Neuronal stem cell (in vitro differentiated cells): ENCODE results near the gene TPRN.

Experiments used
- DNase-seq: peaks from one replicate; pipeline ENCODE4 v3.0.0-alpha.2; 2013; ENCODE audit warnings: low spot score
- H2AFZ ChIP-seq: one replicate; pipeline ENCODE4 v1.6.1; 2013; ENCODE audit warnings: mild to moderate bottlenecking, low read length, inconsistent platforms
- H2AK5ac ChIP-seq: 2 replicates; pipeline ENCODE4 v1.6.1; 2013; ENCODE audit warnings: low read depth, mild to moderate bottlenecking, inconsistent platforms, low read length, moderate library complexity, mixed read lengths
- H2BK120ac ChIP-seq: 2 replicates; pipeline ENCODE4 v1.6.1; 2013; ENCODE audit warnings: low read depth, mild to moderate bottlenecking, inconsistent platforms, low read length, moderate library complexity, mixed read lengths
- H2BK12ac ChIP-seq: one replicate; pipeline ENCODE4 v1.6.1; 2013; ENCODE audit warnings: low read length, inconsistent platforms
- H2BK15ac ChIP-seq: 2 replicates; pipeline ENCODE4 v1.6.1; 2013; ENCODE audit warnings: mild to moderate bottlenecking, low read length, inconsistent platforms, mixed read lengths
- H2BK5ac ChIP-seq: one replicate; pipeline ENCODE4 v1.6.1; 2013; ENCODE audit warnings: inconsistent platforms, mild to moderate bottlenecking, low read length, moderate library complexity
- H3K14ac ChIP-seq: one replicate; pipeline ENCODE4 v1.6.1; 2013; ENCODE audit warnings: low read length, inconsistent platforms
- H3K18ac ChIP-seq: 2 replicates; pipeline ENCODE4 v1.6.1; 2013; ENCODE audit warnings: low read length, inconsistent platforms
- H3K23ac ChIP-seq: 2 replicates; pipeline ENCODE4 v1.6.1; 2013; ENCODE audit warnings: low read depth, mild to moderate bottlenecking, mixed read lengths, low read length, inconsistent platforms; ENCODE audit not compliant: poor library complexity
- H3K27ac ChIP-seq: replicated peaks from 3 replicates; pipeline ENCODE4 v1.5.1; 2013; ENCODE audit warnings: low read length, inconsistent platforms
- H3K27me3 ChIP-seq, 3 experiments: 2 replicates each; pipeline ENCODE4 v1.6.1; 2013; ENCODE audit warnings: low read length in 3 of 3, mild to moderate bottlenecking in 2 of 3, inconsistent platforms in 1 of 3, low read depth in 1 of 3, mixed read lengths in 1 of 3, moderate library complexity in 1 of 3; ENCODE audit not compliant: control insufficient read depth in 3 of 3, insufficient read depth in 3 of 3
- H3K36me3 ChIP-seq, 2 donors: replicated peaks in 1 of 2; 2 replicates each; pipeline ENCODE4 v1.6.1; 2013; ENCODE audit warnings: low read length in 2 of 2; ENCODE audit not compliant: control insufficient read depth in 2 of 2, insufficient read depth in 2 of 2
- H3K4ac ChIP-seq: 2 replicates; pipeline ENCODE4 v1.6.1; 2013; ENCODE audit warnings: inconsistent platforms, mild to moderate bottlenecking, low read length, moderate library complexity
- H3K4me1 ChIP-seq, 2 donors: 1 replicate in 1 of 2; 2 replicates in 1 of 2; pipeline ENCODE4 v1.6.1; 2013; ENCODE audit warnings: low read length in 2 of 2, low read depth in 1 of 2; ENCODE audit not compliant: control insufficient read depth in 2 of 2, insufficient read depth in 1 of 2
- H3K4me2 ChIP-seq: one replicate; pipeline ENCODE4 v1.6.1; 2013; ENCODE audit warnings: mild to moderate bottlenecking, low read length, inconsistent platforms; ENCODE audit not compliant: insufficient read depth, poor library complexity, severe bottlenecking
- H3K4me3 ChIP-seq, 2 donors: 2 replicates each; pipeline ENCODE4 v1.5.1; 2013; ENCODE audit warnings: low read length in 2 of 2, mild to moderate bottlenecking in 2 of 2, inconsistent platforms in 1 of 2, moderate library complexity in 1 of 2
- H3K79me1 ChIP-seq: one replicate; pipeline ENCODE4 v1.6.1; 2013; ENCODE audit warnings: low read depth, mild to moderate bottlenecking, inconsistent platforms, low read length, moderate library complexity
- H3K9ac ChIP-seq: one replicate; pipeline ENCODE4 v1.6.1; 2013; ENCODE audit warnings: mild to moderate bottlenecking, low read depth, low read length, inconsistent platforms; ENCODE audit not compliant: poor library complexity
- H3K9me3 ChIP-seq, 2 donors: replicated peaks in 1 of 2; 2 replicates each; pipeline versions ENCODE3 to v1.6.1; 2013; ENCODE audit warnings: low read length in 2 of 2, mild to moderate bottlenecking in 2 of 2, inconsistent platforms in 1 of 2, low read depth in 1 of 2, mixed read lengths in 1 of 2, moderate library complexity in 1 of 2; ENCODE audit not compliant: control insufficient read depth in 2 of 2, insufficient read depth in 1 of 2
- H4K8ac ChIP-seq: one replicate; pipeline ENCODE4 v1.6.1; 2013; ENCODE audit warnings: low read depth, mild to moderate bottlenecking, inconsistent platforms, low read length, moderate library complexity
- H4K91ac ChIP-seq: one replicate; pipeline ENCODE4 v1.6.1; 2013; ENCODE audit warnings: low read length, low read depth, mild to moderate bottlenecking, inconsistent platforms; ENCODE audit not compliant: poor library complexity
- WGBS, 2 donors: extraction: QIAGEN DNeasy Blood & Tissue Kit; methylation state at CpG; one replicate each; pipeline ENCODE4 v1.1.7; 2013; ENCODE audit warnings: missing lambda C conversion rate in 2 of 2, mixed read lengths in 1 of 2; ENCODE audit not compliant: insufficient read length in 2 of 2, insufficient replicate concordance in 1 of 2; ENCODE audit errors: extremely low coverage in 2 of 2; 5-methylcytosine and 5-hydroxymethylcytosine counted together

The TPRN gene

GRCh38 chr9:137233143-137233980 is 32.8 kb upstream of the TPRN start:
- H4K8ac ChIP-seq = no peak overlapping the region
- peak overlapping the region; percentile 85 for H3K23ac ChIP-seq

GRCh38 chr9:137232510-137232909 is 32.0 kb upstream of the TPRN start:
- Histone ChIP-seq H2BK120ac (no peak overlapping the region), H3K9me3 (no peaks in the 10 kb centered on the region)

More at GRCh38 chr9:137233143-137233980, 32.8 kb upstream of the TPRN start:
- no peaks in the 10 kb centered on the region for H3K9me3 ChIP-seq
- no CpG with 5 or more reads among the region's 40 CpGs for WGBS, 2 donors
- peaks cover 6% of the 10 kb centered on the region for H3K79me1 ChIP-seq
- H2BK15ac ChIP-seq = no peak overlapping the region
- H2BK12ac ChIP-seq = peak overlapping the region; percentile 30
- peaks cover 11 to 12% of the 10 kb centered on the region in 2 donors for H3K4me1 ChIP-seq
- H3K18ac ChIP-seq = no peak overlapping the region
- H3K4me2 ChIP-seq = no peak overlapping the region
- no peak overlapping the region for H3K14ac ChIP-seq
- no peaks in the 10 kb centered on the region for H3K36me3 ChIP-seq
- peak overlapping the region; percentile 39 for H2BK5ac ChIP-seq
- no peak overlapping the region for H3K4ac ChIP-seq
- H2AK5ac ChIP-seq = peak overlapping the region; percentile 56
- H3K27me3 ChIP-seq = peaks cover 0 to 7% (median 0%) of the 10 kb centered on the region in 3 experiments
- H2AFZ ChIP-seq = no peak overlapping the region
- H4K91ac ChIP-seq = no peak overlapping the region
- no peak overlapping the region for H3K27ac ChIP-seq
- H3K4me3 ChIP-seq = no peak overlapping the region
- no peak for DNase-seq
- no peak overlapping the region for H2BK120ac ChIP-seq
- peak overlapping the region; percentile 21 for H3K9ac ChIP-seq

DNA sequence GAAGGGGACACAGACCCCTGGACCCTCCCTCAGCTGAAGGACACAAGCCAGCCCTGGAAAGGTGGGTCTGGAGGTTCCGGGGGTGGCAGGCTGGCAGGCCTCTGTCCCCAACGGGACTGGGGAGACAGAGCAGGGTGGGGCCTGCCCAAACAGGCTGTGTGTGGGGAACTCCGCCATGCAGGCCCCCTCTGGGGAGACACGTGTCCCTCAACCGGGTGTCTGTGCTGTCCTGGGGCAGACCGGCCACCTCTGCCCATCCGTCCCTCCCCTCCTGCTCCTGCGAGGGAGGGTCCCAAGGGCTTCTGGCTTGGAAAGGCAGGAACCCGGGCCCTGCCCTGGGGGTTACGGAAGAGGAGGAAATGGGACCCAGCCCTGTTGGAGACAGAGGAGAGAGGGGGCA is 31.6 kb upstream of the TPRN start:
- Histone ChIP-seq H2BK5ac (no peak overlapping the region), H3K79me1 (peaks cover 2% of the 10 kb centered on the region), H3K27me3 (peaks cover 0 to 7% (median 0%) of the 10 kb centered on the region in 3 experiments), H2AFZ (no peak overlapping the region), H3K14ac (no peak overlapping the region), H3K23ac (no peak overlapping the region), H4K91ac (no peak overlapping the region), H3K9me3 (no peaks in the 10 kb centered on the region), H2BK120ac (no peak overlapping the region), H3K9ac (peak overlapping the region; percentile 34), H3K36me3 (no peaks in the 10 kb centered on the region), H3K4me1 (peaks cover 8 to 9% of the 10 kb centered on the region in 2 donors), H2AK5ac (no peak overlapping the region), H3K4me2 (no peak overlapping the region), H2BK15ac (no peak overlapping the region), H3K18ac (no peak overlapping the region), H3K27ac (no peak overlapping the region), H3K4ac (no peak overlapping the region), H2BK12ac (no peak overlapping the region), H4K8ac (no peak overlapping the region), H3K4me3 (no peak overlapping the region)
- DNase-seq = no peak
- WGBS, 2 donors = no CpG with 5 or more reads among the region's 10 CpGs

More at GRCh38 chr9:137232510-137232909, 32.0 kb upstream of the TPRN start:
- Histone ChIP-seq H3K36me3 (no peaks in the 10 kb centered on the region), H3K9ac (no peak overlapping the region), H3K27me3 (peaks cover 0 to 7% (median 0%) of the 10 kb centered on the region in 3 experiments), H4K91ac (no peak overlapping the region), H3K23ac (no peak overlapping the region), H4K8ac (no peak overlapping the region), H3K4me3 (no peak overlapping the region), H2AK5ac (no peak overlapping the region), H3K79me1 (peaks cover 2% of the 10 kb centered on the region), H2BK5ac (no peak overlapping the region), H3K4ac (no peak overlapping the region), H2BK12ac (no peak overlapping the region), H3K4me2 (no peak overlapping the region), H3K18ac (no peak overlapping the region), H2BK15ac (no peak overlapping the region), H3K27ac (no peak overlapping the region), H3K4me1 (peaks cover 10 to 12% of the 10 kb centered on the region in 2 donors), H2AFZ (no peak overlapping the region), H3K14ac (no peak overlapping the region)
- DNase-seq = no peak
- WGBS, 2 donors = no CpG with 5 or more reads among the region's 24 CpGs

GRCh38 chr9:137231372-137232039 is 31.0 kb upstream of the TPRN start:
- no peaks in the 10 kb centered on the region for H3K9me3 ChIP-seq
- H2AK5ac ChIP-seq = no peak overlapping the region
- no peak overlapping the region for H2BK120ac ChIP-seq
- no peak overlapping the region for H4K8ac ChIP-seq
- H3K27ac ChIP-seq = no peak overlapping the region
- H3K4me3 ChIP-seq = no peak overlapping the region
- no peak overlapping the region for H3K4me2 ChIP-seq
- DNase-seq = no peak
- H3K36me3 ChIP-seq = no peaks in the 10 kb centered on the region
- no peak overlapping the region for H2BK5ac ChIP-seq
- peaks cover 3 to 5% of the 10 kb centered on the region in 2 donors for H3K4me1 ChIP-seq
- no peak overlapping the region for H2BK12ac ChIP-seq
- no peak overlapping the region for H3K9ac ChIP-seq
- no CpG with 5 or more reads among the region's 23 CpGs for WGBS, 2 donors
- no peak overlapping the region for H4K91ac ChIP-seq
- no peak overlapping the region for H2BK15ac ChIP-seq
- peaks cover 2% of the 10 kb centered on the region for H3K79me1 ChIP-seq
- peaks cover 0 to 7% (median 0%) of the 10 kb centered on the region in 3 experiments for H3K27me3 ChIP-seq
- no peak overlapping the region for H3K18ac ChIP-seq
- H3K4ac ChIP-seq = no peak overlapping the region
- H3K23ac ChIP-seq = no peak overlapping the region
- H3K14ac ChIP-seq = no peak overlapping the region
- H2AFZ ChIP-seq = no peak overlapping the region
